BLaER1 treated with 17β-estradiol and CSF1 and Interleukin-3, amounts not matched to agents 10 nM and 100 nM (cell line): ENCODE data around the gene SAT1.
A peak's percentile ranks its signal among the peaks of the same experiment; 100 is the strongest.

Source experiments
- H3K27ac ChIP-seq, 11 experiments: shearing (Covaris generic); formaldehyde crosslinking; 2 replicates each; pipeline ENCODE4 v1.8.1; 2022
- H3K27me3 ChIP-seq, 11 experiments: shearing (Covaris generic); formaldehyde crosslinking; 2 replicates each; pipeline ENCODE4 v1.8.1; 2022
- H3K36me3 ChIP-seq, 11 experiments: shearing (Covaris generic); formaldehyde crosslinking; 2 replicates each; pipeline ENCODE4 v1.8.1; 2022
- H3K4me1 ChIP-seq, 10 experiments: shearing (Covaris generic); formaldehyde crosslinking; 2 replicates each; pipeline ENCODE4 v1.8.1; 2022
- H3K4me2 ChIP-seq, 11 experiments: shearing (Covaris generic); formaldehyde crosslinking; 2 replicates each; pipeline ENCODE4 v1.8.1; 2022
- H3K4me3 ChIP-seq, 10 experiments: shearing (Covaris generic); formaldehyde crosslinking; 2 replicates each; pipeline ENCODE4 v1.8.1; 2022
- H3K9ac ChIP-seq, 11 experiments: shearing (Covaris generic); formaldehyde crosslinking; 2 replicates each; pipeline ENCODE4 v1.8.1; 2022
- H3K9me3 ChIP-seq, 11 experiments: shearing (Covaris generic); formaldehyde crosslinking; replicated peaks in 1 of 11; 2 replicates each; pipeline ENCODE4 v1.8.1; 2022
- H4K20me1 ChIP-seq, 11 experiments: shearing (Covaris generic); formaldehyde crosslinking; 2 replicates each; pipeline ENCODE4 v1.8.1; 2022
- Cebpa-rat ChIP-seq, 11 experiments: shearing (Covaris generic); IDR thresholded peaks; 2 replicates each; pipeline ENCODE4 v1.8.1; 2022

Gene SAT1

GRCh38 chrX:23819385-23820234 lies 36.6 kb downstream of the SAT1 start:
- Histone ChIP-seq H4K20me1 (no peaks in the 10 kb centered on the region), H3K9ac (no peak overlapping the region), H3K4me3 (no peak overlapping the region), H3K4me2 (no peak overlapping the region), H3K9me3 (peaks cover 0 to 4% (median 0%) of the 10 kb centered on the region in 11 experiments; a peak in 7 of 22 replicates), H3K4me1 (peaks cover 0 to 26% (median 7%) of the 10 kb centered on the region in 10 experiments; a peak in 11 of 20 replicates), H3K27me3 (no peaks in the 10 kb centered on the region), H3K27ac (no peak overlapping the region), H3K36me3 (no peaks in the 10 kb centered on the region)
- TF ChIP-seq Cebpa-rat (IDR thresholded peaks at IDR 0.05), result no peak

- no peaks in the 10 kb centered on the region for H3K9me3 ChIP-seq
- no peak overlapping the region for H3K4me2 ChIP-seq
- H3K27me3 ChIP-seq, result no peaks in the 10 kb centered on the region
- no peak for TF ChIP-seq Cebpa-rat (IDR thresholded peaks at IDR 0.05)
- H3K4me3 ChIP-seq, result no peak overlapping the region
- H3K9ac ChIP-seq, result no peak overlapping the region
- peaks cover 0 to 27% (median 7%) of the 10 kb centered on the region in 10 experiments; a peak in 11 of 20 replicates for H3K4me1 ChIP-seq
- no peaks in the 10 kb centered on the region for H3K36me3 ChIP-seq
- H3K27ac ChIP-seq, result no peak overlapping the region
- H4K20me1 ChIP-seq, result no peaks in the 10 kb centered on the region
Measured at GRCh38 chrX:23820235-23820782, 37.3 kb downstream of the SAT1 start.

- H3K27ac ChIP-seq, result no peak overlapping the region
- H3K4me3 ChIP-seq, result no peak overlapping the region
- H3K9me3 ChIP-seq, result no peaks in the 10 kb centered on the region
- no peak overlapping the region for H3K9ac ChIP-seq
- no peak overlapping the region for H3K4me2 ChIP-seq
- no peak for TF ChIP-seq Cebpa-rat (IDR thresholded peaks at IDR 0.05)
- no peaks in the 10 kb centered on the region for H4K20me1 ChIP-seq
- peaks cover 0 to 34% (median 7%) of the 10 kb centered on the region in 10 experiments; a peak in 11 of 20 replicates for H3K4me1 ChIP-seq
- H3K27me3 ChIP-seq, result no peaks in the 10 kb centered on the region
- no peaks in the 10 kb centered on the region for H3K36me3 ChIP-seq
Measured at GRCh38 chrX:23821847-23822246, 38.9 kb downstream of the SAT1 start.

- no peaks in the 10 kb centered on the region for H4K20me1 ChIP-seq
- peaks cover 0 to 30% (median 2%) of the 10 kb centered on the region in 10 experiments; a peak in 11 of 20 replicates for H3K4me1 ChIP-seq
- H3K9me3 ChIP-seq, result no peaks in the 10 kb centered on the region
- H3K27me3 ChIP-seq, result no peaks in the 10 kb centered on the region
- no peak overlapping the region for H3K9ac ChIP-seq
- H3K27ac ChIP-seq, result no peak overlapping the region
- no peak overlapping the region for H3K4me3 ChIP-seq
- TF ChIP-seq Cebpa-rat (IDR thresholded peaks at IDR 0.05), result no peak
- H3K36me3 ChIP-seq, result no peaks in the 10 kb centered on the region
- no peak overlapping the region for H3K4me2 ChIP-seq
Measured at GRCh38 chrX:23822397-23822796, 39.4 kb downstream of the SAT1 start.

GRCh38 chrX:23822841-23823240 lies 39.9 kb downstream of the SAT1 start:
- TF ChIP-seq Cebpa-rat (IDR thresholded peaks at IDR 0.05), result no peak
- H3K27ac ChIP-seq, result no peak overlapping the region
- H3K4me2 ChIP-seq, result no peak overlapping the region
- peaks cover 0 to 26% (median 0%) of the 10 kb centered on the region in 10 experiments; a peak in 6 of 20 replicates for H3K4me1 ChIP-seq
- H4K20me1 ChIP-seq, result no peaks in the 10 kb centered on the region
- no peaks in the 10 kb centered on the region for H3K9me3 ChIP-seq
- no peak overlapping the region for H3K4me3 ChIP-seq
- H3K27me3 ChIP-seq, result no peaks in the 10 kb centered on the region
- H3K36me3 ChIP-seq, result no peaks in the 10 kb centered on the region
- H3K9ac ChIP-seq, result no peak overlapping the region

- H3K4me1 ChIP-seq, result peaks cover 0 to 18% (median 0%) of the 10 kb centered on the region in 10 experiments; a peak in 5 of 20 replicates
- no peak overlapping the region for H3K4me3 ChIP-seq
- no peak overlapping the region for H3K27ac ChIP-seq
- no peak for TF ChIP-seq Cebpa-rat (IDR thresholded peaks at IDR 0.05)
- H4K20me1 ChIP-seq, result no peaks in the 10 kb centered on the region
- no peaks in the 10 kb centered on the region for H3K36me3 ChIP-seq
- no peaks in the 10 kb centered on the region for H3K9me3 ChIP-seq
- no peaks in the 10 kb centered on the region for H3K27me3 ChIP-seq
- H3K4me2 ChIP-seq, result peak overlapping the region in 2 of 11 experiments; percentile 21 to 67; a peak in 2 of 22 replicates
- H3K9ac ChIP-seq, result no peak overlapping the region
Measured at GRCh38 chrX:23825675-23826074, 42.7 kb downstream of the SAT1 start.

GRCh38 chrX:23826216-23826615 lies 43.2 kb downstream of the SAT1 start:
- no peak overlapping the region for H3K9ac ChIP-seq
- no peak overlapping the region for H3K27ac ChIP-seq
- H3K36me3 ChIP-seq, result no peaks in the 10 kb centered on the region

GRCh38 chrX:23826653-23827052 lies 43.7 kb downstream of the SAT1 start:
- H3K4me3 ChIP-seq, result no peak overlapping the region
- H4K20me1 ChIP-seq, result no peaks in the 10 kb centered on the region
- H3K27me3 ChIP-seq, result no peaks in the 10 kb centered on the region
- no peaks in the 10 kb centered on the region for H3K36me3 ChIP-seq
- H3K4me2 ChIP-seq, result peak overlapping the region in 3 of 11 experiments; percentile 15 to 67 (median 46); a peak in 5 of 22 replicates
- TF ChIP-seq Cebpa-rat (IDR thresholded peaks at IDR 0.05), result no peak
- H3K27ac ChIP-seq, result no peak overlapping the region
- H3K9ac ChIP-seq, result no peak overlapping the region
- peaks cover 0 to 18% (median 0%) of the 10 kb centered on the region in 10 experiments; a peak in 5 of 20 replicates for H3K4me1 ChIP-seq
- no peaks in the 10 kb centered on the region for H3K9me3 ChIP-seq

More at GRCh38 chrX:23826216-23826615, 43.2 kb downstream of the SAT1 start:
- no peaks in the 10 kb centered on the region for H4K20me1 ChIP-seq
- H3K4me3 ChIP-seq, result no peak overlapping the region
- no peak for TF ChIP-seq Cebpa-rat (IDR thresholded peaks at IDR 0.05)
- H3K4me1 ChIP-seq, result peaks cover 0 to 18% (median 0%) of the 10 kb centered on the region in 10 experiments; a peak in 5 of 20 replicates
- H3K9me3 ChIP-seq, result no peaks in the 10 kb centered on the region
- H3K27me3 ChIP-seq, result no peaks in the 10 kb centered on the region
- peak overlapping the region in 3 of 11 experiments; percentile 15 to 67 (median 46); a peak in 5 of 22 replicates for H3K4me2 ChIP-seq

- Histone ChIP-seq H3K4me3 (no peak overlapping the region), H3K9ac (no peak overlapping the region), H3K27ac (no peak overlapping the region), H4K20me1 (no peaks in the 10 kb centered on the region), H3K4me1 (peaks cover 0 to 31% (median 0%) of the 10 kb centered on the region in 10 experiments; a peak in 5 of 20 replicates), H3K36me3 (no peaks in the 10 kb centered on the region), H3K27me3 (no peaks in the 10 kb centered on the region), H3K4me2 (no peak overlapping the region), H3K9me3 (no peaks in the 10 kb centered on the region)
- no peak for TF ChIP-seq Cebpa-rat (IDR thresholded peaks at IDR 0.05)
Measured at GRCh38 chrX:23828881-23829280, 45.9 kb downstream of the SAT1 start.
